Embryonic facial prominence (tissue), 1 donor: ENCODE measurements around the gene DOCK10.

Experiments
- DNase-seq: peaks from one replicate; pipeline ENCODE4 v3.0.0-alpha.2; 2016; ENCODE audit errors: extremely low spot score

Gene DOCK10

GRCh38 chr2:224722250-224722649, 320.0 kb downstream of the DOCK10 start:
- DNase-seq: no peak

GRCh38 chr2:224716921-224717320, 325.3 kb downstream of the DOCK10 start:
- no peak for DNase-seq

GRCh38 chr2:224716201-224716600, 326.1 kb downstream of the DOCK10 start, which contains the start of gene CCDC195:
Gene CCDC195, minus strand, starts transcription at chr2:224716365. Its CDS starts 0 bp downstream, at chr2:224716365.
- DNase-seq: no peak
